Suprapubic skin (tissue), 4 donors: Measurements from ENCODE around the gene MPDU1. TPM values are rescaled to one million over a fixed set of nuclear protein-coding genes. Genes with fewer than 3 reads are reported as not detected.

Experiments used
- DNase-seq, 2 donors: peaks; one replicate each; pipeline ENCODE4 v3.0.0-alpha.2; 2019; ENCODE audit warnings: low spot score in 2 of 2
- H3K27ac ChIP-seq: fragments of 200-600 bp; sonication (generic); one replicate; pipeline ENCODE4 v1.5.1; 2019
- H3K27me3 ChIP-seq: fragments of 200-600 bp; sonication (generic); one replicate; pipeline ENCODE4 v1.5.1; 2019
- H3K36me3 ChIP-seq: fragments of 200-600 bp; sonication (generic); one replicate; pipeline ENCODE4 v1.5.1; 2019
- H3K4me1 ChIP-seq: fragments of 200-600 bp; sonication (generic); one replicate; pipeline ENCODE4 v1.5.1; 2019
- H3K4me3 ChIP-seq: fragments of 200-600 bp; sonication (generic); one replicate; pipeline ENCODE4 v1.5.1; 2019; ENCODE audit warnings: mild to moderate bottlenecking
- H3K9me3 ChIP-seq: fragments of 200-600 bp; sonication (generic); one replicate; pipeline ENCODE4 v1.5.1; 2019
- CTCF ChIP-seq, 2 donors: fragments of 200-600 bp in 1 of 2; fragments of 450-650 bp in 1 of 2; sonication (generic) in 1 of 2; IDR thresholded peaks; one replicate each; pipeline ENCODE4 v1.5.1; 2016 to 2019; ENCODE audit warnings: antibody characterized with exemption in 2 of 2, mild to moderate bottlenecking in 1 of 2, moderate library complexity in 1 of 2
- EP300 ChIP-seq: sonication (generic); formaldehyde crosslinking; IDR thresholded peaks from one replicate; pipeline ENCODE4 v1.6.1; 2017; ENCODE audit warnings: antibody characterized with exemption
- POLR2A ChIP-seq, 2 donors: fragments of 450-650 bp; IDR thresholded peaks; one replicate each; pipeline ENCODE4 v1.6.1; 2017; ENCODE audit warnings: antibody characterized with exemption in 2 of 2, mild to moderate bottlenecking in 2 of 2, moderate library complexity in 2 of 2
- POLR2AphosphoS5 ChIP-seq, 3 donors: sonication (generic); formaldehyde crosslinking; IDR thresholded peaks; one replicate each; pipeline ENCODE4 v1.6.1; 2017; ENCODE audit warnings: antibody characterized with exemption in 3 of 3
- WGBS: methylation state at CpG from one replicate; pipeline ENCODE4 v1.1.5; 2018; 5-methylcytosine and 5-hydroxymethylcytosine counted together
- total RNA-seq, 4 donors: library from RNA; depleted of rRNA; stranded (reverse); fragments of >200 nt; gene quantifications; one replicate each; pipeline ENCODE4 v1.1.0, GENCODE V29; 2016

Gene MPDU1
- total RNA-seq, 4 donors from 2014 or later = 54.3 to 104 (median 86.3) TPM

- TF ChIP-seq POLR2AphosphoS5 (IDR thresholded peaks at IDR 0.05) (no peak), POLR2A (IDR thresholded peaks at IDR 0.05) (no peak), CTCF (IDR thresholded peaks at IDR 0.05) (no peak), EP300 (no peak)
- Histone ChIP-seq H3K27me3 (no peaks in the 10 kb centered on the region), H3K4me1 (peaks cover 80% of the 10 kb centered on the region), H3K36me3 (peaks cover 56% of the 10 kb centered on the region), H3K4me3 (peak overlapping the region; percentile 3), H3K9me3 (no peaks in the 10 kb centered on the region), H3K27ac (no peak overlapping the region)
- 71% methylated on average over 7 of the region's 7 CpGs for WGBS
- DNase-seq = no peak
Measured at GRCh38 chr17:7575959-7576358, 7.7 kb upstream of the MPDU1 start.

GRCh38 chr17:7576432-7576937, 7.2 kb upstream of the MPDU1 start:
- no peak overlapping the region for H3K4me3 ChIP-seq
- peaks cover 83% of the 10 kb centered on the region for H3K4me1 ChIP-seq
- H3K9me3 ChIP-seq = no peaks in the 10 kb centered on the region
- peaks cover 52% of the 10 kb centered on the region for H3K36me3 ChIP-seq
- no peak for DNase-seq
- 81% methylated on average over 14 of the region's 14 CpGs for WGBS
- no peaks in the 10 kb centered on the region for H3K27me3 ChIP-seq
- H3K27ac ChIP-seq = no peak overlapping the region
- TF ChIP-seq EP300 (no peak), CTCF (IDR thresholded peaks at IDR 0.05) (no peak), POLR2A (IDR thresholded peaks at IDR 0.05) (no peak), POLR2AphosphoS5 (IDR thresholded peaks at IDR 0.05) (no peak)

- DNase-seq = no peak
- no peak overlapping the region for H3K4me3 ChIP-seq
- no peak overlapping the region for H3K27ac ChIP-seq
- H3K27me3 ChIP-seq = no peaks in the 10 kb centered on the region
- TF ChIP-seq CTCF (IDR thresholded peaks at IDR 0.05) = no peak
- no peak for TF ChIP-seq EP300
- TF ChIP-seq POLR2A (IDR thresholded peaks at IDR 0.05) = no peak
- TF ChIP-seq POLR2AphosphoS5 (IDR thresholded peaks at IDR 0.05) = no peak
- H3K36me3 ChIP-seq = peaks cover 52% of the 10 kb centered on the region
- no peaks in the 10 kb centered on the region for H3K9me3 ChIP-seq
- 84% methylated on average over 16 of the region's 17 CpGs for WGBS
- H3K4me1 ChIP-seq = peaks cover 85% of the 10 kb centered on the region
Measured at GRCh38 chr17:7577327-7578199, 6.1 kb upstream of the MPDU1 start.

GRCh38 chr17:7579001-7579833, 4.4 kb upstream of the MPDU1 start, which contains the start of gene CD68:
CD68 (plus strand) TSS chr17:7579638; CDS start chr17:7579678, 40 bp downstream.
- peak in 1 of 2 donors; percentile 92 for DNase-seq
- TF ChIP-seq POLR2AphosphoS5 (IDR thresholded peaks at IDR 0.05) = peak; percentile 19 to 69 (median 32)
- peak in 1 of 2 donors; percentile 58 for TF ChIP-seq POLR2A (IDR thresholded peaks at IDR 0.05)
- TF ChIP-seq EP300 = no peak
- no peak for TF ChIP-seq CTCF (IDR thresholded peaks at IDR 0.05)
- H3K4me1 ChIP-seq = peaks cover 88% of the 10 kb centered on the region
- WGBS = 14% methylated on average over 7 of the region's 7 CpGs
- no peaks in the 10 kb centered on the region for H3K9me3 ChIP-seq
- H3K4me3 ChIP-seq = peak within 1 kb of the TSS; percentile 60
- peaks cover 47% of the 10 kb centered on the region for H3K36me3 ChIP-seq
- H3K27ac ChIP-seq = peak within 1 kb of the TSS; percentile 90
- H3K27me3 ChIP-seq = no peaks in the 10 kb centered on the region
